Nephron progenitor cell (in vitro differentiated cells): ENCODE data around the gene FRMD4A.

Source experiments
- DNase-seq: peaks from one replicate; pipeline ENCODE4 v3.0.0; 2021
- H3K27ac Mint-ChIP-seq: 2 replicates; pipeline ENCODE4 v1.8.0; 2021; ENCODE audit warnings: mild to moderate bottlenecking, moderate library complexity, mixed read lengths
- H3K27me3 Mint-ChIP-seq: 2 replicates; pipeline ENCODE4 v1.8.0; 2021; ENCODE audit warnings: mild to moderate bottlenecking, low read depth, mixed read lengths; ENCODE audit not compliant: poor library complexity
- H3K36me3 Mint-ChIP-seq: 2 replicates; pipeline ENCODE4 v1.8.0; 2021; ENCODE audit warnings: low read depth, mixed read lengths
- H3K4me1 Mint-ChIP-seq: 2 replicates; pipeline ENCODE4 v1.8.0; 2021; ENCODE audit warnings: mixed read lengths
- H3K4me3 Mint-ChIP-seq: 2 replicates; pipeline ENCODE4 v1.8.0; 2021; ENCODE audit warnings: mild to moderate bottlenecking, moderate library complexity, mixed read lengths
- H3K9me3 Mint-ChIP-seq: 2 replicates; pipeline ENCODE4 v1.8.0; 2021; ENCODE audit warnings: mild to moderate bottlenecking, moderate library complexity, mixed read lengths
- TF ChIP-seq, protein P1 (sequence below): fragments of 200-600 bp; sonication (generic); IDR thresholded peaks from 2 replicates; pipeline ENCODE4 v1.5.0; 2021; ENCODE audit warnings: antibody characterized with exemption

The FRMD4A gene

GRCh38 chr10:13883636-13884444 is 446.9 kb downstream of the FRMD4A start:
- Mint-ChIP-seq H3K4me3 (no peak overlapping the region), H3K4me1 (peaks cover 28% of the 10 kb centered on the region), H3K36me3 (peaks cover 17% of the 10 kb centered on the region), H3K27me3 (peaks cover 16% of the 10 kb centered on the region), H3K27ac (no peak overlapping the region), H3K9me3 (no peaks in the 10 kb centered on the region)
- TF ChIP-seq, protein P1, sequence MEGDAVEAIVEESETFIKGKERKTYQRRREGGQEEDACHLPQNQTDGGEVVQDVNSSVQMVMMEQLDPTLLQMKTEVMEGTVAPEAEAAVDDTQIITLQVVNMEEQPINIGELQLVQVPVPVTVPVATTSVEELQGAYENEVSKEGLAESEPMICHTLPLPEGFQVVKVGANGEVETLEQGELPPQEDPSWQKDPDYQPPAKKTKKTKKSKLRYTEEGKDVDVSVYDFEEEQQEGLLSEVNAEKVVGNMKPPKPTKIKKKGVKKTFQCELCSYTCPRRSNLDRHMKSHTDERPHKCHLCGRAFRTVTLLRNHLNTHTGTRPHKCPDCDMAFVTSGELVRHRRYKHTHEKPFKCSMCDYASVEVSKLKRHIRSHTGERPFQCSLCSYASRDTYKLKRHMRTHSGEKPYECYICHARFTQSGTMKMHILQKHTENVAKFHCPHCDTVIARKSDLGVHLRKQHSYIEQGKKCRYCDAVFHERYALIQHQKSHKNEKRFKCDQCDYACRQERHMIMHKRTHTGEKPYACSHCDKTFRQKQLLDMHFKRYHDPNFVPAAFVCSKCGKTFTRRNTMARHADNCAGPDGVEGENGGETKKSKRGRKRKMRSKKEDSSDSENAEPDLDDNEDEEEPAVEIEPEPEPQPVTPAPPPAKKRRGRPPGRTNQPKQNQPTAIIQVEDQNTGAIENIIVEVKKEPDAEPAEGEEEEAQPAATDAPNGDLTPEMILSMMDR = no peak
- no peak for DNase-seq

DNA sequence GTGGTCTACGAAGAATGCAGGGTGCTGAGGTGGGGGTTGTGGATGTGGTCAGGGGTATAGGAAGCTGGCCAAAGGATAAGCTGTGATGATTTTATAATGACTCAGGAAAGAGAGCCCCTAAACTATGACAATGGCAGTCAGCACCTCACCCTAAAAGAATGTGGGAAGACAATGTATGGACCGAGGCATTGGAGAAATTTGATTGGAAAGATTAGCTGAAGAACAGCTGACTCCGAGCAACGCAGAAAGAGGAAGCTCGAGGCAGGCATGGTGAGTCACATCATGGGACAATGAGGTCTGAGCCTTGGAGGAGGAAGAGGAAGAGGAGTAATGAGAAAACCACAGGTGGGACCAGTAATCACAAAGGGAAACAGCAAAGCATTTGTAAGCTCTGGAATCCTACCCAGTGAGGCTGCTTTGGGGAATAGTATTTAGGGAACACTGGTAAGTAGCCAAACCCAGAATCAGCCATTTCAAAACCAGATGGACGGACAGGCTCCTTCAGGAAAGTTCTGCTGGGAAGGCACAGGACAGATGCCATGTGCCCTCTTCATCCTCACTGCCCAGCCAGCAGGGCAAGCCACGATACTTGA is 448.5 kb downstream of the FRMD4A start:
- peaks cover 23% of the 10 kb centered on the region for H3K4me1 Mint-ChIP-seq
- H3K27me3 Mint-ChIP-seq = peaks cover 6% of the 10 kb centered on the region
- peaks cover 8% of the 10 kb centered on the region for H3K36me3 Mint-ChIP-seq
- DNase-seq = no peak
- H3K4me3 Mint-ChIP-seq = no peak overlapping the region
- TF ChIP-seq, protein P1 = no peak
- H3K9me3 Mint-ChIP-seq = no peaks in the 10 kb centered on the region
- no peak overlapping the region for H3K27ac Mint-ChIP-seq

GRCh38 chr10:13880760-13881159 is 450.0 kb downstream of the FRMD4A start:
- Mint-ChIP-seq H3K36me3 (no peaks in the 10 kb centered on the region), H3K27me3 (no peaks in the 10 kb centered on the region), H3K4me3 (no peak overlapping the region), H3K27ac (no peak overlapping the region), H3K4me1 (peaks cover 22% of the 10 kb centered on the region), H3K9me3 (no peaks in the 10 kb centered on the region)
- TF ChIP-seq, protein P1 = no peak
- DNase-seq = no peak

DNA sequence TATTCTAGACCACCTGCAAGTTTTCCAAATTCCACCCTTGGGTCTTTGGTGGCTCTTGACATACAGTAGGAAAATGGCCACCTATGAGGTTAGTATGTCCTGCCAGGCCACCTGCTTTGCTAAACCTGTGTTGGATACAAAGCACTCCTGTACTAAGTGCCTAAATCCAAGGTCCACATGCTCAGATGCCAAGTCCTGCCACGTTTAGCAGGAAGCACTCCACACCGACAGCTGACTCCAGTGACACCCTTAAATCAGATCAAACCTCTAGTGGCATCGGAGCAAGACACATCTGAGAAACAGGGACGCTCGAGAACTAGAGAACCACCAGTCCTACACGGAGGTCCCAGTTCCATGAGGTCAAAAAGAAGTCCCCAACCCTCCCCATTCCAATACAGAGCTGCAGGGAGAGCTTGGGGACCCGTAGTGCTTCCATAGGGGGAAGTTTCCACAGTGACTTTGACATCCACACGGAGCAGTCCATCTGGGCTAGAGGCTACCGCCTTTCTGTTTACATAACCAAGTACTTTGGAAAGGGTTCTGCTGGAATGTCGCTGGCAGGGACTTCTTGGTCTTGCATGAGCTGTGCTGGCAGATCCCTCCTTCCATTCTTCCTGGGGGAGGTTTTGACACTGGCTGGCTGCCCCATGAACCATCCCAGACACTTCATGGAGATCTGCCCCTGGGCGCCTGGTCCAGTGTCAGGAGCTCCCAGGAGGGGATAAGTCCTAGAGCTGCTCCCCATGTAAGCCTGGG is 453.4 kb downstream of the FRMD4A start:
- TF ChIP-seq, protein P1 = no peak
- no peak for DNase-seq
- Mint-ChIP-seq H3K27me3 (no peaks in the 10 kb centered on the region), H3K4me3 (no peak overlapping the region), H3K9me3 (no peaks in the 10 kb centered on the region), H3K27ac (no peak overlapping the region), H3K4me1 (peaks cover 49% of the 10 kb centered on the region), H3K36me3 (peaks cover 5% of the 10 kb centered on the region)

DNA sequence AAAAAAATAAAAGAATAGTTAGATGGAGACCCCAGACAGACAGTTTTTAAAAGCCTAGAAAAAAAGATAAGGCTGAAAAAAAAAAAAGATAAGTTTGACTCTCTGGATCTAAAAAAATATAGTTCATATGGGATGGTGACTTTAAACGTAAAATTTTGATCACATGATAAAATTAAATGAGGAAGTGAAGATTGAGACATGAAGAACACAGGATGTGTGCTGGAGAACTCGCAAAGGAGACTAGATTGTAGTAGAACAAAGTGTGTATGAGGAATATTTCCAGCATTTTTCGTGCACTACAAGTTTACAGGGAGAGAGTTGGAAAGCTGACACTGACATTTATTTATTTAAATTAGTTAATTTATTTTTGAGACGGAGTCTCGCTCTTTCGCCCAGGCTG is 457.5 kb downstream of the FRMD4A start:
- no peak for DNase-seq
- no peak overlapping the region for H3K4me3 Mint-ChIP-seq
- TF ChIP-seq, protein P1 = no peak
- no peaks in the 10 kb centered on the region for H3K27me3 Mint-ChIP-seq
- H3K27ac Mint-ChIP-seq = no peak overlapping the region
- H3K36me3 Mint-ChIP-seq = peaks cover 17% of the 10 kb centered on the region
- H3K9me3 Mint-ChIP-seq = no peaks in the 10 kb centered on the region
- H3K4me1 Mint-ChIP-seq = peaks cover 74% of the 10 kb centered on the region
